Measurements from ENCODE around the gene GPHN.

DNA sequence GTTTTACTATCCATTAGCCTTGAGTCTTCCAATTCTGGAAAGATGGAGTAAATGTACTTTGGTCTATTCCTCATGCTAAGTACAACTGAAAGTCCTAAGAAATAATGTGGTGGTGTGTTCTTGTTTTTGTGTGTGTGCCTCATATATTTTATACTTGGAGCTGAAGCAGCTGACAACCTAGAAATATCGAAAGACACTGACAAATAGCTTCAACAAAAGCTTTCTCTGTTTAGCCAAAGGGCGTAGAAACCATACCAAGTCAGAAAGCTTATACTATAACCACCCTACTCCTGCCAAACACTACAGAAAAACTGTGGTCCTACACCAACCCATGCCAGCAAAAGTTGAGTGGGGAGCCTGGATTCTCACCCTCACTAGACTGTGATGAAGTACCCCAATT is 188.4 kb downstream of the GPHN start:
- TF ChIP-seq POLR2A (IDR thresholded peaks at IDR 0.05) (no peak), CTCF (IDR thresholded peaks at IDR 0.05) (no peak), POLR2AphosphoS5 (IDR thresholded peaks at IDR 0.05) (no peak)

Data from prostate gland (tissue), 2 donors.